ENCODE results near the gene COL4A4.

GRCh38 chr2:226977775-226978190 is 186.2 kb downstream of the COL4A4 start:
- TF ChIP-seq CTCF (IDR thresholded peaks at IDR 0.05) (no peak), POLR2A (IDR thresholded peaks at IDR 0.05) (no peak), POLR2AphosphoS5 (IDR thresholded peaks at IDR 0.05) (no peak)

Measured in prostate gland (tissue), 2 donors.